ENCODE measurements around the gene C5.
"Not testable (repeated sequence)": the region's sequence is repeated elsewhere in the genome, so short reads cannot be mapped to it uniquely, and the experiment has no call there.

The C5 gene

DNA sequence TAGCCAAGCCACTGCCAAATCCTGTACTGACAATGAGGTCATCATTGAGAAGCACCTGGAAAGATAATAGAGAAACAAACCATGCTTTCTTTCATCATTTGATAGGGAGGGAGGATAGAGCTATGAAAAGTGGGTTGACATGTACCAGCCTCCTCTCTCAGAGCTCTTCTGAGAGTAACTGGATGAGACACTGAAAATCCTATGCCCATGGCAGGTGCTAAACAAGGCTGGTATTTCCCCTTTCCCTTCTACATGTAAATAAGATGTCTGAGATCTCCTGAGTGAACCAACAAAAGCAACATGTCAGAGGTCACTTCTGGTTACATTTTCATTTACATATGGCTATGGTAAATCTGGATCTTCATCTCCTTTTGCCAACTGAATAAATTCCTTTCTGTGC is 78.1 kb downstream of the C5 start:
- Histone ChIP-seq H3K4me3 (ENCODE audit: low read length) (no peak overlapping the region), H3K36me3 (ENCODE audit: control insufficient read depth, insufficient read depth, low read length) (no peaks in the 10 kb centered on the region), H3K4me1 (ENCODE audit: control insufficient read depth, insufficient read depth, low read length) (no peaks in the 10 kb centered on the region), H3K9me3 (ENCODE audit: control insufficient read depth, low read length) (no peaks in the 10 kb centered on the region), H3K27me3 (ENCODE audit: control insufficient read depth, insufficient read depth, low read length) (no peaks in the 10 kb centered on the region), H3K9ac (ENCODE audit: low read length) (no peak overlapping the region)

- H3K36me3 ChIP-seq (ENCODE audit: control insufficient read depth, insufficient read depth, low read length); H3K4me1 ChIP-seq (ENCODE audit: control insufficient read depth, insufficient read depth, low read length); H3K9me3 ChIP-seq (ENCODE audit: control insufficient read depth, low read length); H3K27me3 ChIP-seq (ENCODE audit: control insufficient read depth, insufficient read depth, low read length); H3K9ac ChIP-seq (ENCODE audit: low read length); H3K4me3 ChIP-seq (ENCODE audit: low read length): not testable (repeated sequence)
These were observed 78.6 kb downstream of the C5 start for GRCh38 chr9:120971471-120971870.

DNA sequence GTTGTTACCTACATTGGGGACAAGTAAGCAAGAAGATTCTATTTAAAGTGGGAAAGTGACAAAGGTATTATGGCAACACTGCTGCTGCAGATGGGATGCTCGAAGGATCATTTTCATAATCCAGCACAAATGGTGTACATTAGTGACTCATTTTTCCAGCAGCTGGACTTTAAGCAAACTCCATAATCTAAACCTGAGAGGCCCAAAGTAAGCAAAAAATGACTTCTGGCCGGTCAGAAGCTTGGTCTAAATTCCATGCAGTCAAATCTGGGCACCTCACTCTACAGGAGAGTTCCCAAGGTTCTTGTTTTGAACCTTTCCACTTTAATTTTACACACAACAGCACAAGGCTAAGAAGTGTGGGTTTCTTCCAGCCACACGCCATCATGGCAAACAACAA is 79.8 kb downstream of the C5 start:
- H3K9ac ChIP-seq (ENCODE audit: low read length) = no peak overlapping the region
- no peak overlapping the region for H3K4me3 ChIP-seq (ENCODE audit: low read length)
- no peaks in the 10 kb centered on the region for H3K36me3 ChIP-seq (ENCODE audit: control insufficient read depth, insufficient read depth, low read length)
- no peaks in the 10 kb centered on the region for H3K27me3 ChIP-seq (ENCODE audit: control insufficient read depth, insufficient read depth, low read length)
- H3K9me3 ChIP-seq (ENCODE audit: control insufficient read depth, low read length) = no peaks in the 10 kb centered on the region
- no peaks in the 10 kb centered on the region for H3K4me1 ChIP-seq (ENCODE audit: control insufficient read depth, insufficient read depth, low read length)

DNA sequence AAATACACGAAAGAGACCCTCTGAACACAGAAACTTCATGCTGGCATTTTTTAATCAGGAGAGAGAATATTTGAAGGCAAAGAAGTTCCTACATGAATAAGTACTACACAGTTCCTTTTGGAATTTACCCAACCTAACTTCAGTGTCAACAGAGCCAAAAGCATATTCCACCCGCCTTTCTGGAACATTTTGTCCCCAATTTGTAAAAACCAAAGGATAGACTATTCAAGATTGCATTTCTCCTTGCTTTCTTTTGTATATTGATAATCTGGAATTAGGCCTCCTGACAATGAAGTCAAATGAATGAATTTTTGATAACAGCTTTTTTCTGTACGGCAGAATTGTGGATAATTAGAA is 84.1 kb downstream of the C5 start:
- no peaks in the 10 kb centered on the region for H3K9me3 ChIP-seq (ENCODE audit: control insufficient read depth, low read length)
- H3K27me3 ChIP-seq (ENCODE audit: control insufficient read depth, insufficient read depth, low read length) = no peaks in the 10 kb centered on the region
- no peak overlapping the region for H3K4me3 ChIP-seq (ENCODE audit: low read length)
- H3K4me1 ChIP-seq (ENCODE audit: control insufficient read depth, insufficient read depth, low read length) = no peaks in the 10 kb centered on the region
- H3K9ac ChIP-seq (ENCODE audit: low read length) = no peak overlapping the region
- H3K36me3 ChIP-seq (ENCODE audit: control insufficient read depth, insufficient read depth, low read length) = no peaks in the 10 kb centered on the region

- Histone ChIP-seq H3K27me3 (ENCODE audit: control insufficient read depth, insufficient read depth, low read length) (no peaks in the 10 kb centered on the region), H3K4me3 (ENCODE audit: low read length) (no peak overlapping the region), H3K4me1 (ENCODE audit: control insufficient read depth, insufficient read depth, low read length) (no peaks in the 10 kb centered on the region), H3K36me3 (ENCODE audit: control insufficient read depth, insufficient read depth, low read length) (no peaks in the 10 kb centered on the region), H3K9me3 (ENCODE audit: control insufficient read depth, low read length) (no peaks in the 10 kb centered on the region), H3K9ac (ENCODE audit: low read length) (no peak overlapping the region)
These were observed 84.6 kb downstream of the C5 start for GRCh38 chr9:120965344-120966012.

DNA sequence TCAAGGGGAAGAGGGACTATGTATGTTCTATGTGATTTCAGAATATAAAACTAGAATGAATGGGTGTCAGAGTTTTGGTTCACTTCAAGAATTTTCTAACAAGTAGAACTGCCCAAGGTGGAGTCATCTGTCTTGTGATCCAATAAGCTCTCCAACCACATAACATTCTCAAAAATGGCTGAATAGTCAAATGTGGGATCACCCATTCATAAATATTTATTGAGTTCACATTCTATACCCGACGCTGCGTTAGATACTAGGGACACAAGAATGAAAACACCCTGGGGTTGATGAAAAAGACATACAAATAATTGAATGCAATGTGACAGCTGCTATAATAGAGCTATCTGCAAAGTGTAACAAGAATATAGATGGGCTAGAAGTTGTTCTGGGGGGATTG is 88.1 kb downstream of the C5 start:
- Histone ChIP-seq H3K36me3 (ENCODE audit: control insufficient read depth, insufficient read depth, low read length) (no peaks in the 10 kb centered on the region), H3K9ac (ENCODE audit: low read length) (no peak overlapping the region), H3K4me3 (ENCODE audit: low read length) (no peak overlapping the region)

DNA sequence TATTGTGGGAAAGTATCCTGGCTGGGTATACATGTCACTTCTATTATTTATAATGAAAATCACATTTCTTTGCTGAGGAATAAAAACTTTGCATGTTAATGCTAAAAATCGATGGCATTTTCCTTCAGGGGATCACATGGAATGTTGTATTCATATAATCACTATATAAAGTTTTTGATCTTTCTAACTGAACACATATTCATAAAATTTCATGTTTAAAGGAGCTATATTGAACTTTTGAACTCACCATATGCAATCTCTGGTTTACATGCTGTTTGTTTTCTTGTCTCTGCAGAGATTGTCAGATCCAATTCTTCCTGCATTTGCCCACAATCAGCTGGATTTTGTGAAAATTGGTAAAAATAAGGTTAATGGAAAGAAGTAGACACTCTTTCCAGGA is 90.1 kb downstream of the C5 start:
- H3K36me3 ChIP-seq (ENCODE audit: control insufficient read depth, insufficient read depth, low read length) = no peaks in the 10 kb centered on the region

More for the DNA sequence above, 88.1 kb downstream of the C5 start:
- Histone ChIP-seq H3K4me1 (ENCODE audit: control insufficient read depth, insufficient read depth, low read length) (no peaks in the 10 kb centered on the region), H3K27me3 (ENCODE audit: control insufficient read depth, insufficient read depth, low read length) (no peaks in the 10 kb centered on the region), H3K9me3 (ENCODE audit: control insufficient read depth, low read length) (no peaks in the 10 kb centered on the region)

DNA sequence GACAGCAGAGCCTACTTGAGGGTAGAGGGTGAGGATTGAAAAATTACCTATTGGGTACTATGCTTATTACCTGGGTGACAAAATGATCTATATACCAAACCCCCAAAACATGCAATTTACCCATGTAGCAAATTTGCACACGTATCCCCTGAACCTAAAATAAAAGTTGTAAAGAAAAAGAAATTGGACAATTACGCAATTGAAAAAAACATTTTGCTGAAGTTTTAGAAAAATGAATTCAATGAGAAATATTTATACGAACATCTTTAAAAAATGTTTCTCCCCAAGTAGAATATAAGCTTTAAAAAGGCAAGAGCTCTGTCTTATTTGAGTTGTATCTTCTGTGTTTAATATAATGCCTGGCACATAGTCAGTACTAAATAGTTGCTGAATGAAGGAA is 93.2 kb downstream of the C5 start:
- Histone ChIP-seq H3K27me3 (ENCODE audit: control insufficient read depth, insufficient read depth, low read length) (no peaks in the 10 kb centered on the region), H3K9me3 (ENCODE audit: control insufficient read depth, low read length) (no peaks in the 10 kb centered on the region), H3K4me3 (ENCODE audit: low read length) (no peak overlapping the region), H3K4me1 (ENCODE audit: control insufficient read depth, insufficient read depth, low read length) (no peaks in the 10 kb centered on the region), H3K9ac (ENCODE audit: low read length) (no peak overlapping the region), H3K36me3 (ENCODE audit: control insufficient read depth, insufficient read depth, low read length) (no peaks in the 10 kb centered on the region)

More for the DNA sequence above, 90.1 kb downstream of the C5 start:
- Histone ChIP-seq H3K4me3 (ENCODE audit: low read length) (no peak overlapping the region), H3K9ac (ENCODE audit: low read length) (no peak overlapping the region), H3K27me3 (ENCODE audit: control insufficient read depth, insufficient read depth, low read length) (no peaks in the 10 kb centered on the region), H3K4me1 (ENCODE audit: control insufficient read depth, insufficient read depth, low read length) (no peaks in the 10 kb centered on the region), H3K9me3 (ENCODE audit: control insufficient read depth, low read length) (no peaks in the 10 kb centered on the region)

GRCh38 chr9:120951960-120952618 is 98.0 kb downstream of the C5 start:
- no peaks in the 10 kb centered on the region for H3K27me3 ChIP-seq (ENCODE audit: control insufficient read depth, insufficient read depth, low read length)
- H3K36me3 ChIP-seq (ENCODE audit: control insufficient read depth, insufficient read depth, low read length) = no peaks in the 10 kb centered on the region
- no peak overlapping the region for H3K9ac ChIP-seq (ENCODE audit: low read length)
- H3K4me3 ChIP-seq (ENCODE audit: low read length) = no peak overlapping the region
- no peaks in the 10 kb centered on the region for H3K4me1 ChIP-seq (ENCODE audit: control insufficient read depth, insufficient read depth, low read length)
- no peaks in the 10 kb centered on the region for H3K9me3 ChIP-seq (ENCODE audit: control insufficient read depth, low read length)

DNA sequence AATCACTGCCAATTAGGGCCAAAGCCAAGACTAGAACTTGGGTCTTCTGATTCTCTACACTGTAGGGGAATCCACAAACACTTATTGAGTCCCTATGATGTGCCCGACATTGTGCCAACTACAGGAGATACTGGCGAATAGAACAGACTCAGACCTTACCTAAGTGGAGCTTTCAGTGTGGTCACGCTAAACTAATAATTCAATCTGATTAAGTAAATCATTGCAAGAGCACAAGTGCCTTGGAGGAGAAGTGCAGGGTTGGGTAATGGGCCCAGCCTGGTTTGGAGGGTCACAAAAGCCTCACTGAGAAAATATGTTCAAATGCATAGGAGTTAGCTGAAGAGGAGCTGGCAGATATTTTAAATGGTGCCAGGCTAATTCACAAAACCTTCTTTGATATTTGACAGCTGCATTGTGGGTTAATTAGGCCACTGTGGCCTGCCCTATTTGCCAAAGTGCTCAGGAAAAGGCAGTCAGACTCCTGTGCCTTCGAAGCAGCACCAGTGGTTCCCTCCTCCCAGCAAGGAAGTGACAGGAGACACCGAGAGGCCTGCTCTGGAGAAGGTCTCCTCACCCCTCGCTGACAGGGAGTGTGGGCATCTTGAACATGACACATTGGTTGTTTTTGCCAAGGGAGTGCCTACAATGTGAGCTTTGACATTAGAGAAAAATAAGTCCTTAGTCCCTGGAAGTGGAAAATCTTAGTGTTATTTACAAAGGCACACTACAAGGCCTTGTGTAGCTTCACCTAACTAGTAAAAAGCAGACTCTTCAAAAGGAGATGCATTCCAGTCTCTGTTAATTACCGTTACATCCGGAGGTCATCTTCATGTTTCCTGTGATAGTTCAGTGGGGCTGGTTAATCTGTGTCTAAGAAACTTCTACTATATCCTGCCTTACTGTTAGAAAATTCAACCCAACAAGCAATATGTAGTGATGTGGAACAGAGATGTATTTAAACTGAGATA is 99.4 kb downstream of the C5 start:
- Histone ChIP-seq H3K9ac (ENCODE audit: low read length) (no peak overlapping the region), H3K36me3 (ENCODE audit: control insufficient read depth, insufficient read depth, low read length) (no peaks in the 10 kb centered on the region), H3K9me3 (ENCODE audit: control insufficient read depth, low read length) (no peaks in the 10 kb centered on the region), H3K27me3 (ENCODE audit: control insufficient read depth, insufficient read depth, low read length) (no peaks in the 10 kb centered on the region), H3K4me1 (ENCODE audit: control insufficient read depth, insufficient read depth, low read length) (no peaks in the 10 kb centered on the region), H3K4me3 (ENCODE audit: low read length) (no peak overlapping the region)

DNA sequence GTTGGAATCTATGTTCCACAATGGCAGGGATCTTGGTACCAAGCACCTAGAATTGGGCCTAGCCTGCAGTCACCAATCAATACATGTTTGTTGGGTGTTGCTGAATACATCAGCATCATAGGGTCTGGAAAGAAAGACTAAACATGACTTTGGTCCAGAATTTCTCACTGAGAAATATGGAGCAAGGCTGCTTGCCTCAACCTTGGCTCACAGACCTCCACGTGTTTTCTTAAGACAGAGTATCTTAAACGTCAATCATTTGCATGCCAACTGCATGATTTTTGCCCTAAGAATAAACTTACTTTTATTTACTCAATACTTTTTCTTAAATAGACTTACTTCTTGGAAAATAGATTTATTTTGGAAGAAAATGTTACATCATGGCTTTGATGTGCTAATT is 100.8 kb downstream of the C5 start:
- H3K4me3 ChIP-seq (ENCODE audit: low read length) = no peak overlapping the region
- H3K27me3 ChIP-seq (ENCODE audit: control insufficient read depth, insufficient read depth, low read length) = no peaks in the 10 kb centered on the region
- H3K9me3 ChIP-seq (ENCODE audit: control insufficient read depth, low read length) = no peaks in the 10 kb centered on the region
- no peak overlapping the region for H3K9ac ChIP-seq (ENCODE audit: low read length)
- H3K36me3 ChIP-seq (ENCODE audit: control insufficient read depth, insufficient read depth, low read length) = no peaks in the 10 kb centered on the region
- no peaks in the 10 kb centered on the region for H3K4me1 ChIP-seq (ENCODE audit: control insufficient read depth, insufficient read depth, low read length)

DNA sequence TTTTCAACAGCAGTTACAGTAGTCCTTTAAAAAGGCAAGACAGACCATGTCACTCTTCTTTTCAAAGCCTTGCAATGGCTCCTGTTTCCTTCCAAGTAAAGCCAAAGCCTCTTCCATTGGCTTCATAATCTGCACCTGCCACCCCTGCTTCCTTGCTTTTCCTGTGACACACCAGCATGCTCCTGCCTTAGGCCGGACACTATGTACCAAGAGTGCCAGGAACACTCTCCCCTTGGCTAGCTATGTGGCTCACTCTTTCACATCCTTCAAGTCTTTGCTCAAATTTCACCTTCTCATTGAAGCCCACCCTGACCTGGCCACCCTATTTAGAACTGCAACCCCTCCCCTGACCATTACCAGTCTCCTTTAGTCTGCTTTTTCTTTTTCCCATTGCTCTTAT is 101.3 kb downstream of the C5 start:
- Histone ChIP-seq H3K4me1 (ENCODE audit: control insufficient read depth, insufficient read depth, low read length) (no peaks in the 10 kb centered on the region), H3K9me3 (ENCODE audit: control insufficient read depth, low read length) (no peaks in the 10 kb centered on the region), H3K9ac (ENCODE audit: low read length) (no peak overlapping the region), H3K27me3 (ENCODE audit: control insufficient read depth, insufficient read depth, low read length) (no peaks in the 10 kb centered on the region), H3K4me3 (ENCODE audit: low read length) (no peak overlapping the region), H3K36me3 (ENCODE audit: control insufficient read depth, insufficient read depth, low read length) (no peaks in the 10 kb centered on the region)

All from mucosa of stomach (tissue), 1 donor.